Activated B cell treated with CpG ODN at 0.5 μM for 24 hours (primary cell): ENCODE results near the gene TKTL1. TPM values are rescaled to one million over a fixed set of nuclear protein-coding genes. Genes with fewer than 3 reads are reported as not detected.

ENCODE experiments used
- ATAC-seq: fragments of 200-7000 bp; cut with Tn5 transposase; one replicate; pipeline ENCODE4 v1.10.0; 2021; ENCODE audit warnings: low read depth, mild to moderate bottlenecking, moderate library complexity
- CTCF ChIA-PET: fragments of 350-600 bp; sonication (Branson Sonifier 250); formaldehyde crosslinking; loops from one replicate; lab custom pipeline; 2021; ENCODE audit warnings: antibody characterized with exemption; lab: Charles Lee
- POLR2A ChIA-PET: fragments of 350-600 bp; sonication (Branson Sonifier 250); formaldehyde crosslinking; loops from one replicate; lab custom pipeline; 2021; ENCODE audit warnings: antibody characterized with exemption; lab: Charles Lee
- DNase-seq: peaks from one replicate; pipeline ENCODE4 v3.0.0; 2022
- H3K27ac Mint-ChIP-seq: one replicate; pipeline ENCODE4 v1.8.0; 2020; ENCODE audit warnings: mixed read lengths
- H3K27me3 Mint-ChIP-seq: one replicate; pipeline ENCODE4 v1.8.0; 2021; ENCODE audit warnings: mixed read lengths
- H3K36me3 Mint-ChIP-seq: one replicate; pipeline ENCODE4 v1.8.0; 2021; ENCODE audit warnings: low read depth, mixed read lengths
- H3K4me1 Mint-ChIP-seq: one replicate; pipeline ENCODE4 v1.8.0; 2021; ENCODE audit warnings: mixed read lengths
- H3K4me3 Mint-ChIP-seq: one replicate; pipeline ENCODE4 v1.8.0; 2020; ENCODE audit warnings: mild to moderate bottlenecking, mixed read lengths
- H3K9me3 Mint-ChIP-seq: one replicate; pipeline ENCODE4 v1.8.0; 2020; ENCODE audit warnings: mixed read lengths
- CTCF ChIP-seq: fragments of 200-600 bp; IDR thresholded peaks from one replicate; pipeline ENCODE4 v1.8.0; 2022; ENCODE audit warnings: antibody characterized with exemption, mild to moderate bottlenecking
- intact Hi-C: fragments of 100-400 bp; cut with micrococcal nuclease; formaldehyde crosslinking; loops from one replicate; pipeline ENCODE4 v1.15.1; 2024
- total RNA-seq: library from RNA; stranded (reverse); gene quantifications from 2 replicates; pipeline ENCODE4 v1.2.3, GENCODE V29; 2022

TKTL1 gene
- total RNA-seq, 1 donor from 2014 or later, result not detected

GRCh38 chrX:154356596-154356995 lies 61.0 kb downstream of the TKTL1 start:
- intact Hi-C loops, result no loop called here
- ChIA-PET POLR2A (no interaction called here), CTCF (no interaction called here)
- Mint-ChIP-seq H3K27ac (no peak overlapping the region), H3K4me1 (peaks cover 10% of the 10 kb centered on the region), H3K4me3 (no peak overlapping the region), H3K36me3 (peaks cover 55% of the 10 kb centered on the region), H3K9me3 (no peaks in the 10 kb centered on the region), H3K27me3 (no peaks in the 10 kb centered on the region)
- DNase-seq, result no peak
- TF ChIP-seq CTCF, result no peak
- ATAC-seq, result no peak

- peaks cover 3% of the 10 kb centered on the region for H3K4me1 Mint-ChIP-seq
- intact Hi-C loops, result no loop called here
Observed at GRCh38 chrX:154357205-154357604, 61.6 kb downstream of the TKTL1 start.

GRCh38 chrX:154358011-154358410 lies 62.4 kb downstream of the TKTL1 start:
- H3K27me3 Mint-ChIP-seq, result no peaks in the 10 kb centered on the region
- no peak for TF ChIP-seq CTCF
- H3K36me3 Mint-ChIP-seq, result peaks cover 59% of the 10 kb centered on the region
- ChIA-PET POLR2A (interaction anchor here (0.6 to 1.3 kb wide), 2 partner anchors 13 to 18 kb away, joined by 4 to 11 read pairs; no protein-coding TSS in a partner anchor), CTCF (no interaction called here)
- no peak overlapping the region for H3K27ac Mint-ChIP-seq
- H3K4me1 Mint-ChIP-seq, result peaks cover 2% of the 10 kb centered on the region
- no peak for DNase-seq
- H3K9me3 Mint-ChIP-seq, result no peaks in the 10 kb centered on the region
- no peak for ATAC-seq
- intact Hi-C loops, result no loop called here
- no peak overlapping the region for H3K4me3 Mint-ChIP-seq

More at GRCh38 chrX:154357205-154357604, 61.6 kb downstream of the TKTL1 start:
- no peak for TF ChIP-seq CTCF
- Mint-ChIP-seq H3K36me3 (peaks cover 55% of the 10 kb centered on the region), H3K27me3 (no peaks in the 10 kb centered on the region), H3K9me3 (no peaks in the 10 kb centered on the region), H3K4me3 (no peak overlapping the region), H3K27ac (no peak overlapping the region)
- POLR2A ChIA-PET, result interaction anchor here (1.3 kb wide), 1 partner anchor 14 kb away, joined by 11 read pairs; no protein-coding TSS in a partner anchor
- DNase-seq, result no peak
- no peak for ATAC-seq
- CTCF ChIA-PET, result no interaction called here

- intact Hi-C loops, result no loop called here
- Mint-ChIP-seq H3K9me3 (no peaks in the 10 kb centered on the region), H3K27ac (no peak overlapping the region), H3K36me3 (peaks cover 54% of the 10 kb centered on the region), H3K4me1 (peaks cover 2% of the 10 kb centered on the region), H3K4me3 (no peak overlapping the region), H3K27me3 (no peaks in the 10 kb centered on the region)
- ChIA-PET POLR2A (no interaction called here), CTCF (no interaction called here)
- ATAC-seq, result no peak
- no peak for DNase-seq
- no peak for TF ChIP-seq CTCF
Observed at GRCh38 chrX:154358829-154359228, 63.2 kb downstream of the TKTL1 start.

GRCh38 chrX:154359362-154360154 lies 64.0 kb downstream of the TKTL1 start:
- Mint-ChIP-seq H3K4me3 (no peak overlapping the region), H3K27me3 (no peaks in the 10 kb centered on the region), H3K36me3 (peaks cover 57% of the 10 kb centered on the region), H3K27ac (no peak overlapping the region), H3K9me3 (no peaks in the 10 kb centered on the region), H3K4me1 (peaks cover 2% of the 10 kb centered on the region)
- DNase-seq (no peak), ATAC-seq (no peak)
- intact Hi-C loops, result no loop called here
- TF ChIP-seq CTCF, result no peak
- ChIA-PET POLR2A (no interaction called here), CTCF (no interaction called here)
